Gastroesophageal sphincter (tissue), 4 donors: ENCODE results near the gene SPEN. TPM values are rescaled to one million over a fixed set of nuclear protein-coding genes. Genes with fewer than 3 reads are reported as not detected.

Experiments
- ATAC-seq: fragments of 150-250 bp; one replicate; pipeline ENCODE4 v1.9.1; 2016; ENCODE audit warnings: mild to moderate bottlenecking, moderate library complexity
- H3K27ac ChIP-seq, 4 donors: fragments of 200-600 bp; sonication (generic) in 3 of 4; 1 replicate in 3 of 4; 2 replicates in 1 of 4; pipeline ENCODE4 v1.5.1; 2016 to 2019
- H3K27me3 ChIP-seq: fragments of 200-600 bp; sonication (generic); one replicate; pipeline ENCODE4 v1.5.1; 2019
- H3K36me3 ChIP-seq, 2 donors: fragments of 200-600 bp; sonication (generic); one replicate each; pipeline ENCODE4 v1.5.1; 2019; ENCODE audit warnings: control low read depth in 1 of 2
- H3K4me1 ChIP-seq, 3 donors: fragments of 200-600 bp; sonication (generic); 1 replicate in 2 of 3; 2 replicates in 1 of 3; pipeline ENCODE4 v1.5.1; 2016 to 2019; ENCODE audit warnings: control low read depth in 2 of 3
- H3K4me3 ChIP-seq, 2 donors: fragments of 200-600 bp; sonication (generic); one replicate each; pipeline ENCODE4 v1.5.1; 2019; ENCODE audit warnings: mild to moderate bottlenecking in 1 of 2, moderate library complexity in 1 of 2
- H3K9me3 ChIP-seq, 3 donors: fragments of 200-600 bp; sonication (generic); one replicate each; pipeline ENCODE4 v1.5.1; 2017 to 2019; ENCODE audit warnings: control low read depth in 2 of 3
- CTCF ChIP-seq, 4 experiments: fragments of 200-600 bp in 2 of 4; fragments of 450-650 bp in 2 of 4; sonication (generic) in 1 of 4; IDR thresholded peaks; one replicate each; pipeline ENCODE4 v1.5.1; 2017 to 2019; ENCODE audit warnings: antibody characterized with exemption in 4 of 4, mild to moderate bottlenecking in 2 of 4, moderate library complexity in 2 of 4
- EP300 ChIP-seq: sonication (generic); formaldehyde crosslinking; IDR thresholded peaks from one replicate; pipeline ENCODE4 v1.6.1; 2017; ENCODE audit warnings: antibody characterized with exemption, mild to moderate bottlenecking
- POLR2A ChIP-seq, 2 donors: fragments of 450-650 bp; IDR thresholded peaks; one replicate each; pipeline ENCODE4 v1.6.1; 2017; ENCODE audit warnings: antibody characterized with exemption in 2 of 2, mild to moderate bottlenecking in 2 of 2, moderate library complexity in 1 of 2
- POLR2AphosphoS5 ChIP-seq: sonication (generic); formaldehyde crosslinking; IDR thresholded peaks from one replicate; pipeline ENCODE4 v1.6.1; 2017; ENCODE audit warnings: antibody characterized with exemption
- WGBS, 2 donors: methylation state at CpG; one replicate each; pipeline ENCODE4 v1.1.5; 2018; ENCODE audit warnings: low coverage in 1 of 2; 5-methylcytosine and 5-hydroxymethylcytosine counted together
- total RNA-seq, 4 donors: library from RNA; depleted of rRNA; stranded (reverse); fragments of >200 nt; gene quantifications; one replicate each; pipeline ENCODE4 v1.1.0, GENCODE V29; 2016

Gene SPEN
- total RNA-seq, 4 donors from 2014 or later: 40.3 to 79.4 (median 50.7) TPM

GRCh38 chr1:15966081-15966955, 118.8 kb downstream of the SPEN start:
- Histone ChIP-seq H3K4me3 (no peak overlapping the region), H3K4me1 (peaks cover 5 to 71% (median 23%) of the 10 kb centered on the region in 3 donors)
- WGBS, 2 donors: 28 to 42% methylated on average over 8 to 15 of the region's 18 CpGs

GRCh38 chr1:15966956-15967344, 119.4 kb downstream of the SPEN start:
- Histone ChIP-seq H3K4me3 (no peak overlapping the region), H3K9me3 (no peaks in the 10 kb centered on the region), H3K27me3 (no peaks in the 10 kb centered on the region), H3K4me1 (peaks cover 5 to 68% (median 23%) of the 10 kb centered on the region in 3 donors), H3K36me3 (peaks cover 0 to 34% of the 10 kb centered on the region in 2 donors), H3K27ac (no peak overlapping the region)
- no peak for ATAC-seq
- no peak for TF ChIP-seq CTCF (IDR thresholded peaks at IDR 0.05)
- no peak for TF ChIP-seq EP300
- TF ChIP-seq POLR2AphosphoS5: no peak
- no peak for TF ChIP-seq POLR2A (IDR thresholded peaks at IDR 0.05)
- 95% methylated on average over 4 of the region's 6 CpGs; no CpG with 5 or more reads in 1 of the 2 donors for WGBS, 2 donors

More at GRCh38 chr1:15966081-15966955, 118.8 kb downstream of the SPEN start:
- Histone ChIP-seq H3K27ac (peak overlapping the region in 3 of 4 donors; percentile 6 to 68 (median 67)), H3K27me3 (no peaks in the 10 kb centered on the region), H3K9me3 (no peaks in the 10 kb centered on the region), H3K36me3 (peaks cover 0 to 29% of the 10 kb centered on the region in 2 donors)
- ATAC-seq: no peak
- TF ChIP-seq EP300 (no peak), CTCF (IDR thresholded peaks at IDR 0.05) (no peak), POLR2AphosphoS5 (no peak), POLR2A (IDR thresholded peaks at IDR 0.05) (no peak)

- Histone ChIP-seq H3K4me1 (peaks cover 5 to 56% (median 19%) of the 10 kb centered on the region in 3 donors), H3K9me3 (no peaks in the 10 kb centered on the region), H3K4me3 (no peak overlapping the region), H3K36me3 (peaks cover 0 to 46% of the 10 kb centered on the region in 2 donors), H3K27ac (no peak overlapping the region), H3K27me3 (no peaks in the 10 kb centered on the region)
- 83 to 90% methylated on average over 1 to 2 of the region's 5 CpGs for WGBS, 2 donors
- no peak for ATAC-seq
- TF ChIP-seq POLR2AphosphoS5 (no peak), EP300 (no peak), CTCF (IDR thresholded peaks at IDR 0.05) (no peak), POLR2A (IDR thresholded peaks at IDR 0.05) (no peak)
These were observed 120.7 kb downstream of the SPEN start for GRCh38 chr1:15968172-15968571.

GRCh38 chr1:15969321-15969880, 121.9 kb downstream of the SPEN start:
- no peaks in the 10 kb centered on the region for H3K27me3 ChIP-seq
- H3K4me3 ChIP-seq: no peak overlapping the region
- peaks cover 0 to 47% of the 10 kb centered on the region in 2 donors for H3K36me3 ChIP-seq
- no peak for ATAC-seq
- TF ChIP-seq EP300 (no peak), CTCF (IDR thresholded peaks at IDR 0.05) (no peak), POLR2A (IDR thresholded peaks at IDR 0.05) (no peak), POLR2AphosphoS5 (no peak)
- no peaks in the 10 kb centered on the region for H3K9me3 ChIP-seq
- 87 to 100% methylated on average over 3 to 7 of the region's 13 CpGs for WGBS, 2 donors
- H3K4me1 ChIP-seq: peaks cover 3 to 56% (median 17%) of the 10 kb centered on the region in 3 donors
- H3K27ac ChIP-seq: no peak overlapping the region
